GM18517 (cell line): ENCODE data around the gene VPS37B.
"Not testable (repeated sequence)": the region's sequence is repeated elsewhere in the genome, so short reads cannot be mapped to it uniquely, and the experiment has no call there.

Experiments used
- ATAC-seq: cut with Tn5 transposase; IDR thresholded peaks from one replicate; pipeline ENCODE4 v1.9.1; 2021; ENCODE audit warnings: mild to moderate bottlenecking, moderate library complexity; ENCODE audit not compliant: unreplicated experiment

VPS37B gene

GRCh38 chr12:122895704-122896636 lies at the start of gene VPS37B:
VPS37B (minus strand) TSS chr12:122896124; CDS start chr12:122896062, 62 bp downstream.
- peak; percentile 49 for ATAC-seq

- ATAC-seq: no peak
Measured at GRCh38 chr12:122944605-122945592, 49.0 kb upstream of the VPS37B start.

GRCh38 chr12:122943196-122943595 lies 47.3 kb upstream of the VPS37B start:
- ATAC-seq: no peak

- no peak for ATAC-seq
Measured at GRCh38 chr12:122942637-122943036, 46.7 kb upstream of the VPS37B start.

GRCh38 chr12:122941351-122941750 lies 45.4 kb upstream of the VPS37B start:
- not testable (repeated sequence) for ATAC-seq

- no peak for ATAC-seq
Measured at GRCh38 chr12:122939125-122939524, 43.2 kb upstream of the VPS37B start.

GRCh38 chr12:122937622-122938091 lies 41.7 kb upstream of the VPS37B start:
- ATAC-seq: peak; percentile 51

GRCh38 chr12:122935318-122935717 lies 39.4 kb upstream of the VPS37B start:
- ATAC-seq: no peak

GRCh38 chr12:122934722-122935121 lies 38.8 kb upstream of the VPS37B start:
- ATAC-seq: no peak

GRCh38 chr12:122932207-122932606 lies 36.3 kb upstream of the VPS37B start:
- no peak for ATAC-seq

GRCh38 chr12:122929812-122930211 lies 33.9 kb upstream of the VPS37B start:
- ATAC-seq: no peak

GRCh38 chr12:122929148-122929538 lies 33.2 kb upstream of the VPS37B start:
- no peak for ATAC-seq

GRCh38 chr12:122928404-122929147 lies 32.7 kb upstream of the VPS37B start:
- ATAC-seq: no peak

GRCh38 chr12:122927756-122928403 lies 32.0 kb upstream of the VPS37B start:
- no peak for ATAC-seq

- no peak for ATAC-seq
Measured at GRCh38 chr12:122921917-122922316, 26.0 kb upstream of the VPS37B start.

- ATAC-seq: no peak
Measured at GRCh38 chr12:122920687-122921086, 24.8 kb upstream of the VPS37B start.

- ATAC-seq: no peak
Measured at GRCh38 chr12:122918827-122919226, 22.9 kb upstream of the VPS37B start.

GRCh38 chr12:122917507-122918121 lies 21.7 kb upstream of the VPS37B start:
- no peak for ATAC-seq

- ATAC-seq: no peak
Measured at GRCh38 chr12:122909442-122910288, 13.7 kb upstream of the VPS37B start.
